Gastroesophageal sphincter (tissue), 4 donors: ENCODE measurements around the gene OR6N2. TPM values are rescaled to one million over a fixed set of nuclear protein-coding genes. Genes with fewer than 3 reads are reported as not detected.

Source experiments
- ATAC-seq: fragments of 150-250 bp; one replicate; pipeline ENCODE4 v1.9.1; 2016; ENCODE audit warnings: mild to moderate bottlenecking, moderate library complexity
- H3K27ac ChIP-seq, 4 donors: fragments of 200-600 bp; sonication (generic) in 3 of 4; 1 replicate in 3 of 4; 2 replicates in 1 of 4; pipeline ENCODE4 v1.5.1; 2016 to 2019
- H3K27me3 ChIP-seq: fragments of 200-600 bp; sonication (generic); one replicate; pipeline ENCODE4 v1.5.1; 2019
- H3K36me3 ChIP-seq, 2 donors: fragments of 200-600 bp; sonication (generic); one replicate each; pipeline ENCODE4 v1.5.1; 2019; ENCODE audit warnings: control low read depth in 1 of 2
- H3K4me1 ChIP-seq, 3 donors: fragments of 200-600 bp; sonication (generic); 1 replicate in 2 of 3; 2 replicates in 1 of 3; pipeline ENCODE4 v1.5.1; 2016 to 2019; ENCODE audit warnings: control low read depth in 2 of 3
- H3K4me3 ChIP-seq, 2 donors: fragments of 200-600 bp; sonication (generic); one replicate each; pipeline ENCODE4 v1.5.1; 2019; ENCODE audit warnings: mild to moderate bottlenecking in 1 of 2, moderate library complexity in 1 of 2
- H3K9me3 ChIP-seq, 3 donors: fragments of 200-600 bp; sonication (generic); one replicate each; pipeline ENCODE4 v1.5.1; 2017 to 2019; ENCODE audit warnings: control low read depth in 2 of 3
- CTCF ChIP-seq, 4 experiments: fragments of 200-600 bp in 2 of 4; fragments of 450-650 bp in 2 of 4; sonication (generic) in 1 of 4; IDR thresholded peaks; one replicate each; pipeline ENCODE4 v1.5.1; 2017 to 2019; ENCODE audit warnings: antibody characterized with exemption in 4 of 4, mild to moderate bottlenecking in 2 of 4, moderate library complexity in 2 of 4
- EP300 ChIP-seq: sonication (generic); formaldehyde crosslinking; IDR thresholded peaks from one replicate; pipeline ENCODE4 v1.6.1; 2017; ENCODE audit warnings: antibody characterized with exemption, mild to moderate bottlenecking
- POLR2A ChIP-seq, 2 donors: fragments of 450-650 bp; IDR thresholded peaks; one replicate each; pipeline ENCODE4 v1.6.1; 2017; ENCODE audit warnings: antibody characterized with exemption in 2 of 2, mild to moderate bottlenecking in 2 of 2, moderate library complexity in 1 of 2
- POLR2AphosphoS5 ChIP-seq: sonication (generic); formaldehyde crosslinking; IDR thresholded peaks from one replicate; pipeline ENCODE4 v1.6.1; 2017; ENCODE audit warnings: antibody characterized with exemption
- WGBS, 2 donors: methylation state at CpG; one replicate each; pipeline ENCODE4 v1.1.5; 2018; ENCODE audit warnings: low coverage in 1 of 2; 5-methylcytosine and 5-hydroxymethylcytosine counted together
- total RNA-seq, 4 donors: library from RNA; depleted of rRNA; stranded (reverse); fragments of >200 nt; gene quantifications; one replicate each; pipeline ENCODE4 v1.1.0, GENCODE V29; 2016

OR6N2 gene
- total RNA-seq, 4 donors from 2014 or later, result not detected

GRCh38 chr1:158810311-158810710, 29.3 kb upstream of the OR6N2 start:
- ATAC-seq, result no peak

DNA sequence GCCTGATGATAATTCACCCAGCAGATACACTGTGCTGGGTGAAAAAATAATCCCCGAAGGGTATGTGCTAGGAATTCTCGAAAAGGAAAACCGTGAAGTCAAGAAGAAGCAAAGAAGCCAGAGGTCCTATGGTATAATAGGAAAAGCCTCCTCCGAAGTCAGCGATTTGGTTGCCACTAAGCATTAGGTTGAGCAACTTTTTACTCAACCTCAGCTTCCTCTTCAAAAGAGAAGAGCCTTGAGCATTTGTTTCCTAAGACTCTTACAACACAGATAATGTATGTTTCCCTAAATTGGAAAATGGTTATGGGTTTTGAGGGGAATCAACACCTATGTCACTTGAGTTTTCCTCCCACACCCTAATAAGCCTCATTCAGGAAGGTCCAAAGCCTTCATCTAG, 28.9 kb upstream of the OR6N2 start:
- 90 to 100% methylated on average over 1 to 5 of the region's 5 CpGs for WGBS, 2 donors
- no peaks in the 10 kb centered on the region for H3K27me3 ChIP-seq
- H3K27ac ChIP-seq, result no peak overlapping the region
- no peak for ATAC-seq
- TF ChIP-seq POLR2AphosphoS5 (no peak), EP300 (no peak), POLR2A (IDR thresholded peaks at IDR 0.05) (no peak), CTCF (IDR thresholded peaks at IDR 0.05) (no peak)
- no peaks in the 10 kb centered on the region for H3K9me3 ChIP-seq
- H3K4me1 ChIP-seq, result no peaks in the 10 kb centered on the region
- H3K36me3 ChIP-seq, result no peaks in the 10 kb centered on the region
- H3K4me3 ChIP-seq, result no peak overlapping the region

More at GRCh38 chr1:158810311-158810710, 29.3 kb upstream of the OR6N2 start:
- no peak overlapping the region for H3K4me3 ChIP-seq
- 56 to 69% methylated on average over 2 to 4 of the region's 4 CpGs for WGBS, 2 donors
- TF ChIP-seq POLR2AphosphoS5 (no peak), POLR2A (IDR thresholded peaks at IDR 0.05) (no peak), CTCF (IDR thresholded peaks at IDR 0.05) (no peak), EP300 (no peak)
- H3K9me3 ChIP-seq, result no peaks in the 10 kb centered on the region
- no peak overlapping the region for H3K27ac ChIP-seq
- H3K36me3 ChIP-seq, result no peaks in the 10 kb centered on the region
- H3K27me3 ChIP-seq, result no peaks in the 10 kb centered on the region
- no peaks in the 10 kb centered on the region for H3K4me1 ChIP-seq

DNA sequence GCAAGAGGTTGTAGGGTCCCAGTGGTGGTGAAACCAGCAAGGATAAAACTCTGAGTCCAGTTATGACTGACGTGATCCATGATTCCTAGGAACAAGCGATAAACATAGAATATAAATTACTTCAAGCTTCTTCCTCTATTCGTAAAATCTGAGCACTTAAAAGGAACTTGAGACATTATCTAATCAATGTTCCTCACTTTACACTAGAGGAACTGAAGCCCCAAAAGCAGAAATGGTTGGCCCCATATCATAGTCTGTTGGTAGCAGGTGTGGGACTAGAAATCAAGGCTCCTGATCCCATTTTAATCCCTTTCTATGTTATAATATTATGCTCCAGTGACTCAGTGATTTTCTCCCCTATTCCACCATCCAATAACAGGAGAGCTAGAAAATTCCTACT, 28.3 kb upstream of the OR6N2 start:
- no peaks in the 10 kb centered on the region for H3K4me1 ChIP-seq
- TF ChIP-seq POLR2AphosphoS5 (no peak), EP300 (no peak), POLR2A (IDR thresholded peaks at IDR 0.05) (no peak), CTCF (IDR thresholded peaks at IDR 0.05) (no peak)
- H3K4me3 ChIP-seq, result no peak overlapping the region
- 62 to 76% methylated on average over 3 of the region's 3 CpGs for WGBS, 2 donors
- H3K9me3 ChIP-seq, result no peaks in the 10 kb centered on the region
- H3K27ac ChIP-seq, result no peak overlapping the region
- no peaks in the 10 kb centered on the region for H3K27me3 ChIP-seq
- no peak for ATAC-seq
- no peaks in the 10 kb centered on the region for H3K36me3 ChIP-seq

DNA sequence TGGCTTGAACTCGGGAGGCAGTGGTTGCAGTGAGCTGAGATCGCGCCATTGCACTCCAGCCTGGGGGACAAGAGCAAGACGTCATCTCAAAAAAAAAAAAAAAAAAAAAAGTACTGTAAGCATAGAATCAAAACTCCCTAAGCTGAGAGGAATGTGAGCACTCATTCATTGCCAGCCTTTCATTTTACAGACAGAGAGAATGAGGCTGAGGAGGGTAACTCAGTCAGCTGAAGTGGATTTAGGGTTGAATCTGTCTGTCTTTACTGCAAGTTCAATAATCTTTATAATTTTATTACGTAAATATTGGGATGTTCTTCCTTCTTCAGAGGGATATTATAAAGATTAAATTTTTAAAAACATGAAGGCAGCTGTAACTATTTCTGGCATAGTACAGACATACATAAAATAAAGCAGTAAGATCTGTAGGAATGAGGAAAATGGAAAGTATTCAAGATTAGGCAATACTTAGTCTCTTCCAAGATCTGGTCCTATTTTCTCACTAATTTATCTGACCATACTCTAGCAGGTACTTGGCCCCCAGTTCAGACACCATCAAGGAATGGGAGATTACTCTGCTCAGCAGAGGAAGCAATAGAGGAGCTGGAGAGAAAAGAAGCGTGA, 26.0 kb upstream of the OR6N2 start:
- Histone ChIP-seq H3K27ac (no peak overlapping the region), H3K27me3 (no peaks in the 10 kb centered on the region), H3K36me3 (no peaks in the 10 kb centered on the region), H3K4me1 (no peaks in the 10 kb centered on the region), H3K4me3 (no peak overlapping the region), H3K9me3 (no peaks in the 10 kb centered on the region)
- TF ChIP-seq EP300 (no peak), POLR2AphosphoS5 (no peak), POLR2A (IDR thresholded peaks at IDR 0.05) (no peak), CTCF (IDR thresholded peaks at IDR 0.05) (no peak)
- ATAC-seq, result no peak
- WGBS, 2 donors, result 25 to 47% methylated on average over 6 of the region's 6 CpGs

- no peak for ATAC-seq
- no peaks in the 10 kb centered on the region for H3K27me3 ChIP-seq
- H3K27ac ChIP-seq, result no peak overlapping the region
- H3K4me3 ChIP-seq, result no peak overlapping the region
- 50 to 100% methylated on average over 1 of the region's 1 CpG for WGBS, 2 donors
- H3K36me3 ChIP-seq, result no peaks in the 10 kb centered on the region
- no peaks in the 10 kb centered on the region for H3K9me3 ChIP-seq
- TF ChIP-seq CTCF (IDR thresholded peaks at IDR 0.05), result no peak
- no peak for TF ChIP-seq POLR2AphosphoS5
- no peak for TF ChIP-seq POLR2A (IDR thresholded peaks at IDR 0.05)
- no peak for TF ChIP-seq EP300
- H3K4me1 ChIP-seq, result no peaks in the 10 kb centered on the region
These were observed 22.7 kb upstream of the OR6N2 start for GRCh38 chr1:158803678-158804077.
